Fibroblast of lung (primary cell): ENCODE results near the gene SLC25A25. TPM values are rescaled to one million over a fixed set of nuclear protein-coding genes. Genes with fewer than 3 reads are reported as not detected.

Source experiments
- DNase-seq, 2 donors: peaks; one replicate each; pipeline versions ENCODE4 v3.0.0 to v3.0.0-alpha.2; 2010; ENCODE audit warnings: low read depth in 2 of 2
- H2AFZ ChIP-seq: 2 replicates; pipeline ENCODE4 v1.5.1; 2012; ENCODE audit warnings: low read length, control low read depth, inconsistent platforms
- H3K27ac ChIP-seq: 2 replicates; pipeline ENCODE4 v1.5.1; 2011; ENCODE audit warnings: low read length, control low read depth; ENCODE audit not compliant: insufficient read depth
- H3K27me3 ChIP-seq: 2 replicates; pipeline ENCODE4 v1.5.1; 2011; ENCODE audit warnings: mild to moderate bottlenecking, low read length; ENCODE audit not compliant: control insufficient read depth, insufficient read depth
- H3K36me3 ChIP-seq: 2 replicates; pipeline ENCODE4 v1.5.1; 2011; ENCODE audit warnings: low read length; ENCODE audit not compliant: control insufficient read depth, insufficient read depth
- H3K4me1 ChIP-seq: 2 replicates; pipeline ENCODE4 v1.5.1; 2011; ENCODE audit warnings: low read length; ENCODE audit not compliant: control insufficient read depth, insufficient read depth; ENCODE audit errors: extremely low read depth
- H3K4me2 ChIP-seq: 2 replicates; pipeline ENCODE4 v1.5.1; 2011; ENCODE audit warnings: low read length, control low read depth; ENCODE audit not compliant: insufficient read depth; ENCODE audit errors: extremely low read depth
- H3K4me3 ChIP-seq, 4 experiments: fragments of 200-600 bp in 1 of 4; sonication (generic) in 1 of 4; replicated peaks in 1 of 4; 2 replicates each; pipeline ENCODE4 v1.5.1; 2011 to 2016; ENCODE audit warnings: low read length in 4 of 4, low read depth in 3 of 4, mild to moderate bottlenecking in 3 of 4, control low read depth in 2 of 4, inconsistent platforms in 1 of 4, mixed read lengths in 1 of 4; ENCODE audit not compliant: insufficient read depth in 1 of 4; ENCODE audit errors: control extremely low read depth in 1 of 4
- H3K79me2 ChIP-seq: 2 replicates; pipeline ENCODE4 v1.5.1; 2012; ENCODE audit warnings: mild to moderate bottlenecking, low read length, inconsistent platforms; ENCODE audit not compliant: control insufficient read depth, insufficient read depth
- H3K9ac ChIP-seq: 2 replicates; pipeline ENCODE4 v1.5.1; 2011; ENCODE audit warnings: mild to moderate bottlenecking, low read length, control low read depth; ENCODE audit not compliant: insufficient read depth
- H3K9me3 ChIP-seq: 2 replicates; pipeline ENCODE4 v1.5.1; 2012; ENCODE audit warnings: low read depth, low read length; ENCODE audit not compliant: control insufficient read depth, insufficient read depth
- H4K20me1 ChIP-seq: 2 replicates; pipeline ENCODE4 v1.5.1; 2011; ENCODE audit warnings: low read length; ENCODE audit not compliant: control insufficient read depth, insufficient read depth; ENCODE audit errors: extremely low read depth
- EZH2 ChIP-seq: IDR thresholded peaks from 2 replicates; pipeline ENCODE4 v1.5.1; 2012; ENCODE audit warnings: low read length, control low read depth, mild to moderate bottlenecking; ENCODE audit errors: missing control alignments
- polyA plus RNA-seq, 2 donors: library from polyadenylated mRNA; depleted of rRNA in 1 of 2; stranded (reverse) in 1 of 2; unstranded in 1 of 2; fragments of >200 nt; gene quantifications; 2 replicates each; pipeline ENCODE4 v1.2.1, GENCODE V29; 2011 to 2012; ENCODE audit warnings: missing spikeins in 1 of 2
- total RNA-seq: library from RNA; depleted of rRNA; stranded (reverse); fragments of >200 nt; gene quantifications from 2 replicates; pipeline ENCODE4 v1.2.1, GENCODE V29; 2014
- TF ChIP-seq, protein P1 (sequence below), 2 donors: IDR thresholded peaks in 1 of 2; conservative IDR thresholded peaks in 1 of 2; 1 replicate in 1 of 2; 2 replicates in 1 of 2; pipeline ENCODE4 v1.5.1; 2011 to 2012; ENCODE audit warnings: low read length in 2 of 2, control low read depth in 1 of 2, inconsistent platforms in 1 of 2, low read depth in 1 of 2, mild to moderate bottlenecking in 1 of 2

The SLC25A25 gene
- total and polyA plus RNA-seq, 2 donors (not counting 1 experiment from before 2014, with no cell fraction given): 14.0 to 30.7 TPM

DNA sequence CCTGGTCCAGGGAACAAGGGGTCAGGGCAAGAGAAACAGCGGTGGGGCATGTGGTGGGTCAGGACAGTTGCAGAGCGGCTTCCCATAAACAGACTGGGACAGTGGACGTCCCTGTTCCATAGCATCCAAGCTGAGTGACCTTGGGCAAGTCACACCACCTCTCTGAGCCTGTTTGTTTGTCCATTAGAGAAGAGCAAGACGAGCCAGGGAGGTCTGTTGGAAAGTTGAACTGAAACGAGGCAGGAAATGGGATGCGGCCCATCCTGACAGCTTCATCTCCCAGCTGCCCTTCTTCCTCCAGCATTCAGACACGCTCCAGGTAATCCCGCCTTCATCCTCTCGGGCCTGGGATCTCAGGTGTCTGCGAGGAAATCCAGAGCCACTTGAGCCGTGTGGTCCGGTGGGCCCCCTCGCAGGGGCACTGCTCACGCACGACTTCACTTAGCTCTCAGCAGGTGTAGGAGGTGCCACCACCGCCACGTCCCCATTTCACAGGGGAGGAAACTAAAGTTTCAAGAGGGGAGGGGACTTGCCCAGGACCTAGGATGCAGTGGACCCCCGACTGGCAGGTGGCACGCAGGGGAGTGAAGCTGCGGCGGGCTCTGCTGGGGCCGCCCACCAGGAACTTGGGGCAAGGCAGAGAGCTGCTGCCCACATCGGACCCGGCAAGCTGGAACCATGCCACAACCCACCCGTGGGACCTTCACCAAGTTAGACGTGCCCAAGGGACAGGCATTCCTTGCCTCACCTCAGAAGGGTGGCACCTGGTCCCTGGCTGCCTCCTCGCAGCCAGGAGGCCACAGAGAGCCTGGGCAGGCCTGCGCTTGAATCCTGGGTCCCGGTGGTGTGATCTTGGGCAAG, 46.5 kb downstream of the SLC25A25 start:
- Histone ChIP-seq H3K4me2 (no peak overlapping the region), H3K4me1 (peaks cover 4% of the 10 kb centered on the region), H2AFZ (no peak overlapping the region), H3K9me3 (no peaks in the 10 kb centered on the region), H3K79me2 (no peaks in the 10 kb centered on the region), H3K4me3 (no peak overlapping the region), H3K9ac (no peak overlapping the region), H3K36me3 (no peaks in the 10 kb centered on the region), H3K27me3 (no peaks in the 10 kb centered on the region), H3K27ac (no peak overlapping the region), H4K20me1 (no peaks in the 10 kb centered on the region)
- TF ChIP-seq, protein P1, sequence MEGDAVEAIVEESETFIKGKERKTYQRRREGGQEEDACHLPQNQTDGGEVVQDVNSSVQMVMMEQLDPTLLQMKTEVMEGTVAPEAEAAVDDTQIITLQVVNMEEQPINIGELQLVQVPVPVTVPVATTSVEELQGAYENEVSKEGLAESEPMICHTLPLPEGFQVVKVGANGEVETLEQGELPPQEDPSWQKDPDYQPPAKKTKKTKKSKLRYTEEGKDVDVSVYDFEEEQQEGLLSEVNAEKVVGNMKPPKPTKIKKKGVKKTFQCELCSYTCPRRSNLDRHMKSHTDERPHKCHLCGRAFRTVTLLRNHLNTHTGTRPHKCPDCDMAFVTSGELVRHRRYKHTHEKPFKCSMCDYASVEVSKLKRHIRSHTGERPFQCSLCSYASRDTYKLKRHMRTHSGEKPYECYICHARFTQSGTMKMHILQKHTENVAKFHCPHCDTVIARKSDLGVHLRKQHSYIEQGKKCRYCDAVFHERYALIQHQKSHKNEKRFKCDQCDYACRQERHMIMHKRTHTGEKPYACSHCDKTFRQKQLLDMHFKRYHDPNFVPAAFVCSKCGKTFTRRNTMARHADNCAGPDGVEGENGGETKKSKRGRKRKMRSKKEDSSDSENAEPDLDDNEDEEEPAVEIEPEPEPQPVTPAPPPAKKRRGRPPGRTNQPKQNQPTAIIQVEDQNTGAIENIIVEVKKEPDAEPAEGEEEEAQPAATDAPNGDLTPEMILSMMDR (conservative IDR thresholded peaks at IDR 0.05 in 1 of 2, IDR thresholded peaks at IDR 0.05 in 1 of 2; ENCODE audit: low read depth in 1 of 2, low read length in 2 of 2): no peak
- no peak for TF ChIP-seq EZH2
- no peak for DNase-seq

DNA sequence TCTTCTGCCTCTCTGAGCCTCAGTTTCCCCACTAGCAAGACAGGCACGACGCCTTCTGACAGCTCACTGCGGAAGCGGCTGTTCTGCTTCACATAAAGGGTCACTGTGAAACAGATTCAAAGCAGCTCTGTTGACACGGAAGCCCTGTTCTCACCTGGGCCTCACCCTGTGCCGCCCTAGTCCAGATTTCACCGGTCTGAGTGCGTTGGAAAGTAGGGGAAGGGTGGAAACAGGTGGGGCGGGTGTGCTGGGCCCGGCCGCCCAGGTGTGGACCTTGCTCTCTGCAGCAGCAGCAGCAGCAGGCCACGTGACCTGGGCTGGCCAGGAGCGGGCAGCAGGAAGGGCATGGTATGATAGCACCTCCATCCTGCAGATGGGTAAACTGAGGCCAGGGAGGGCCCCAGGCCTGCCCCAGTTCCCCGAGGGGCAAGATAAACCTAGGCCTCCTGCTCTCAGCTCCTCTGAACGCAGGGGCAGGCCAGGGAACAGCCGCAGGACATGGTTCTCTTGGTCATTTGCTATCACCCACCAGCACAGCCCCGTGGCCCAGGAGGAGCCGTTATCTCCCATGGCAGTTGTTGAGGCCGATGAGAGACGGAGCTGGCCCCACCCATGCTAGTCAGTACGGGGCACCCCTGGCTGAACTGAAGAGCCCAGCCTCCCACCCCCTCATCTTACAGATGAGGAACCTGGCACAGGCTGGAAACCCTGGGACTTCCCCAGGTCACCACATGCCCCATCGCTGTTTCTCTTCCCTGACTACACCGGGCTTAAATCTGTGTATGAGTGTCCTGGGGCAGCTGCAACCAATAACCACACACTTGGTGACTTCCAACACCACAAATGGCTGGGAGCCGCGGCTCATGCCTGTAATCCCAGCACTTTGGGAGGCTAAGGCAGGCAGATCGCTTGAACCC, 47.4 kb downstream of the SLC25A25 start:
- Histone ChIP-seq H3K4me2 (no peak overlapping the region), H3K4me3 (no peak overlapping the region), H3K79me2 (no peaks in the 10 kb centered on the region), H4K20me1 (no peaks in the 10 kb centered on the region), H2AFZ (no peak overlapping the region), H3K27me3 (no peaks in the 10 kb centered on the region), H3K9me3 (no peaks in the 10 kb centered on the region), H3K27ac (no peak overlapping the region), H3K36me3 (no peaks in the 10 kb centered on the region), H3K4me1 (peaks cover 4% of the 10 kb centered on the region), H3K9ac (no peak overlapping the region)
- DNase-seq: no peak
- no peak for TF ChIP-seq EZH2
- TF ChIP-seq, protein P1 (conservative IDR thresholded peaks at IDR 0.05 in 1 of 2, IDR thresholded peaks at IDR 0.05 in 1 of 2; ENCODE audit: low read depth in 1 of 2, low read length in 2 of 2): no peak
